Transverse colon (tissue), 4 donors: Measurements from ENCODE around the gene PDS5A.

ENCODE experiments used
- EP300 ChIP-seq: sonication (generic); formaldehyde crosslinking; IDR thresholded peaks from one replicate; pipeline ENCODE4 v1.6.1; 2017; ENCODE audit warnings: antibody characterized with exemption, low read depth
- POLR2A ChIP-seq: fragments of 450-650 bp; IDR thresholded peaks from one replicate; pipeline ENCODE4 v1.6.1; 2016; ENCODE audit warnings: antibody characterized with exemption, mild to moderate bottlenecking, moderate library complexity
- POLR2AphosphoS5 ChIP-seq, 3 donors: sonication (generic); formaldehyde crosslinking; IDR thresholded peaks; one replicate each; pipeline ENCODE4 v1.6.1; 2016; ENCODE audit warnings: antibody characterized with exemption in 3 of 3
- TF ChIP-seq, protein P1 (sequence below), 5 experiments: fragments of 200-600 bp in 3 of 5; fragments of 450-650 bp in 2 of 5; sonication (generic) in 3 of 5; IDR thresholded peaks; 1 replicate in 2 of 5; 2 replicates in 3 of 5; pipeline ENCODE4 v1.5.1; 2016 to 2017; ENCODE audit warnings: antibody characterized with exemption in 5 of 5, inconsistent platforms in 3 of 5, mild to moderate bottlenecking in 2 of 5, moderate library complexity in 1 of 5

DNA sequence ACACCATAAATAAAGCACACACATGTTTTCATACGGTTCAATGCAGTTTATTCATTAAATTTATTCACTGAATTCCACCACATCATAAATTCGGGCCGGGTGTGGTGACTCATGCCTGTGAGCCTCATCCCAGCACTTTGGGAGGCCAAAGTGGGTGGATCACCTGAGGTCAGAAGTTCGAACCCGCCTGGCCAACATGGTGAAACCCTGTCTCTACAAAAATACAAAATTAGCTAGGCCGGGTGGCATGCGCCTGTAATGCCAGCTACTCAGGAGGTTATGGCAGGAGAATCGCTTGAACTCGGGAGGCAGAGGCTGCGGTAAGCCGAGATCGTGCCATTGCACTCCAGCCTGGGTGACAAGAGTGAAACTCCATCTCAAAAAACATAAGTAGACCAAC, 131.6 kb downstream of the PDS5A start:
- TF ChIP-seq, protein P1, sequence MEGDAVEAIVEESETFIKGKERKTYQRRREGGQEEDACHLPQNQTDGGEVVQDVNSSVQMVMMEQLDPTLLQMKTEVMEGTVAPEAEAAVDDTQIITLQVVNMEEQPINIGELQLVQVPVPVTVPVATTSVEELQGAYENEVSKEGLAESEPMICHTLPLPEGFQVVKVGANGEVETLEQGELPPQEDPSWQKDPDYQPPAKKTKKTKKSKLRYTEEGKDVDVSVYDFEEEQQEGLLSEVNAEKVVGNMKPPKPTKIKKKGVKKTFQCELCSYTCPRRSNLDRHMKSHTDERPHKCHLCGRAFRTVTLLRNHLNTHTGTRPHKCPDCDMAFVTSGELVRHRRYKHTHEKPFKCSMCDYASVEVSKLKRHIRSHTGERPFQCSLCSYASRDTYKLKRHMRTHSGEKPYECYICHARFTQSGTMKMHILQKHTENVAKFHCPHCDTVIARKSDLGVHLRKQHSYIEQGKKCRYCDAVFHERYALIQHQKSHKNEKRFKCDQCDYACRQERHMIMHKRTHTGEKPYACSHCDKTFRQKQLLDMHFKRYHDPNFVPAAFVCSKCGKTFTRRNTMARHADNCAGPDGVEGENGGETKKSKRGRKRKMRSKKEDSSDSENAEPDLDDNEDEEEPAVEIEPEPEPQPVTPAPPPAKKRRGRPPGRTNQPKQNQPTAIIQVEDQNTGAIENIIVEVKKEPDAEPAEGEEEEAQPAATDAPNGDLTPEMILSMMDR (IDR thresholded peaks at IDR 0.05): no peak
- no peak for TF ChIP-seq POLR2AphosphoS5 (IDR thresholded peaks at IDR 0.05)
- TF ChIP-seq EP300: no peak
- TF ChIP-seq POLR2A: no peak
